NCI-H146 treated with DMSO at 0.1 percent for 48 hours (cell line): ENCODE data around the gene SRPRA.

Experiments used
- DNase-seq: peaks from one replicate; lab custom pipeline; 2025; ENCODE audit not compliant: unreplicated experiment; lab: John Stamatoyannopoulos, UW

SRPRA gene

DNA sequence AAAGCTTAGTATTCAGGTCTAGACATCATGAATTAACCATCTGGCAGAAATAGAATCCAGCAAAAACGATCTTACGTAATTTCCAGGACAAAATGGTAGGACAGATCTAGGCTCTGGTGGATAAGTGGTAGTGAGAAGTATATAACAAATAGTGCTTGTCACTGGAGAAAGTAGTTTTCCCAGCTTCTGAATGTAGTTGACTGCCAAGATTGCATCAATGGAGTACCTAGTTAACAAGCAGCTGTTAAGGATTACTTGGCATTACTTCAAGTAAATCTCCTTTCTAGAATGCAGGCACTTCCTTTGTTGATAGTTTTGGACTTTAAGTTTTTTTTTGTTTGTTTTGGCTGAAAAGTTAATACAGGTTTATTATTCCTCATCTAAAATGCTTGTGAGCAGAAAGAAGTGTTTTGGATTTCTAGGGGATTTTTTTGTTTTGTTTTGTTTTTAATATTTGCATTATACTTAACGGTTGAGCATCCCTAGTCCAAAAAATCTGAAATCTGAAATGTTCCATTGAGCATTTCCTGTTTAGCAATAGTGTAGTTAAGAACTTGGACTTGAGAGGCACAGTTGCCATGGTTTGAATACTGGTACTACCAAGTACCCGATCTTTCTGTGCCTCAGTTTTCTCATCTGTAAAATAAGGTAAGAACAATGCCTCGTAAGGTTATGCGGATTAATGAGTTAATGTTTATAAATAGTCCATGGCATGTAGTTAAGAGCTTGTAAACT lies 36.8 kb downstream of the SRPRA start:
- no peak for DNase-seq

DNA sequence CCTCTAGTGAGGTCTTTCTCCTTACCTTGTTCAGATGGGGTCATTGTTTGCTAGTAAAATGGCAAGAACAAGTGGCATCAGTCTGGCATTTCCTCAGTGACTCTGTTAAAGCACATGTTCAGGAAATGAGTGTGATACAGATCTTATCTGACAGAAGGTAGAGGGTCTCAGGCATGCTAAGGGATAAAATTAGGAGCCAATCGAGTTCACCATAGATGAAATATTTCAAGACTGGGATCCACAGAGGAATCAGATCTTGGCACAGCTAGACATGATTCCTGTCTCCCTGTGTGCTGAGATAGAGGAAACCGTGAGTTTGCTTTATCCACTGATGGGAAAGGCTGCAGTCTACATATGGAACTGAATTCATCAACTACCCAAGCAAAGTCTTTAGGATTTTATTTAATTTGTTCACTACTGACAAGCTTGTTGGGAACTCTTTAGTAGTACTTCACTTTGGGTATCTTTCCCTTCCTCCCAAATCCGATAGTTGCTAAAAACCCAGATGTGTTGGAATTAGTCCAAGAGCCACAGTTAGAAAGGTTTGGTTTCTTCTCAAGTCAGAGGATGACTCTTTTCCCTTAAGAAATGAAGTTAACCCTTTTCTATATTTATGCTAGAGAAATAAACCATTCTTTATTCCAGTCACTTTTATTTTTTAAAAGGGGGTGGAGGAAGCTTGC lies 38.7 kb downstream of the SRPRA start:
- DNase-seq, result no peak

DNA sequence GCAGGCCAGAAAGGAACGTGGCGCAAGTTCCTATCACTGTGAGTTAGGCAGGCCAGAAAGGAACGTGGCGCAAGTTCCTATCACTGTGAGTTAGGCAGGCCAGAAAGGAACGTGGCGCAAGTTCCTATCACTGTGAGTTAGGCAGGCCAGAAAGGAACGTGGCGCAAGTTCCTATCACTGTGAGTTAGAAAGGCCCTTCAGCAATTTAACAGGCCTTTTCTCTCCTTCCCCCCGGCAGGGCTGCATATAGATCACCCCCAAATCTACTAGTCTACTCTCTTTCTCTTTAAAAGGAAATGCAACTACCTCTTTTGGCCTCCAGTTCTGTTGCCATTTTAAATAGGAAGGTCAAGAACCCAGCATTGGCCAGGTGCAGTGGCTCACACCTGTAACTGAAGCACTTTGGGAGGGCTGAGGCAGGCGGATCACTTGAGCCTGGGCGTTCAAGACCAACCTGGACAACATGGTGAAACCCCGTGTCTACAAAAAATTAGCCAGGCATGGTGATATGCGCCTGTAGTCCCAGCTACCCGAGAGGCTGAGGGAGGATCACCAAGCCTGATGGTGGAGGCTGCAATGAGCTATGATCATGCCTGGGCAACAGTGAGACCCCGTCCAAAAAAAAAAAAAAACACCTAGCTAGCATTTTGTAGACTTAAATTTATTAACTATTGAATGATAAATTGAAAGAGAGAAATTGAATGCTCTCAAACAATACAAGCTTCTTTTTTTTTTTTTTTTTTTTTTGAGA lies 42.2 kb downstream of the SRPRA start:
- DNase-seq, result no peak

DNA sequence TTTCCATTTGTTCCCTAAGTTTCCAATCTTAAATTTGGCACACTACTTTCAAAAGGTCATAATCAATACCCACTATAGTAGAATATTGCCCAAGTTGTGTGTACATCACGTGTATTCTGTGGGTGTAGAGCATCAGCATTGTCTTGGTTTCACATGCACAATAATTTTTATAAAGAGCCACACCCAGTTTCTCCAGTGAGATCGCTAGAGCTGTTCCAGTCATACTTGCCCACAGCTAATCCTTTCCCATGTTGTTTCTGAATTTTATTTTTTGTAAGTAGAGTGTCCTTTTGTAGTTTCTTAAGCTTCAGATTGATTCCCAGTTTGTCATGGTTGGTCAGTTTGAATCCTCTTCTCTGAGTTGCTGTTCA lies 43.4 kb downstream of the SRPRA start:
- no peak for DNase-seq

DNA sequence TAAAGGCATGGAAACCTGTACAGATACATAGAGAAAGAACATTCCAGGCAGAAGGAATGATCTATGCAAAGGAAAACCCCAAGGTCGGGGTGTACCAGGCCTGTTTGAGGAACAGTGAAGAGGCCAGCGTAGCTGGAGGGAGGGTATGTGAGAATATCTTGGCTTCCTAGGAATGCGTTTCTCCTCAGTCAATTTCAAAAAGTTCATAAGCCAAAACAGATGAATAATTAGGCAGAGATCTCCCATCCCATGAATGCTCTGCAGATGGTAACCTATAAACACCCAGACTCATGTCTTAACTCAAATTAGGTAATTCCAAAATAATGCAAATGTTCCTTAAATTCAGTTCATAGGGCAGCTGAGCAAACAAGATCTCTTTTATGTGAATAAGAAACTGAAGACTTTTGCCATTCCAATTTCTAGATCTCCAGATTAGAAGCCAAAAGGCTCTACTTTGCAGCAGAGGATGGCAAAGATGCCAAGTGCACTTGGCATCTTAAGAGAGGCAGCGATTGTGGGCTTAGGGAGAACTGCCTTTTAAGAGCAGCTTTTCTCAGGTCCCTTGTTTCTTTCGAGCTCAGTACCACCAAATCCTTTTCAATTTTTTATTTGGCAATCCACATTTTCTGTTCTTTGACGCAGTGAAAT lies 43.9 kb downstream of the SRPRA start:
- DNase-seq, result no peak

DNA sequence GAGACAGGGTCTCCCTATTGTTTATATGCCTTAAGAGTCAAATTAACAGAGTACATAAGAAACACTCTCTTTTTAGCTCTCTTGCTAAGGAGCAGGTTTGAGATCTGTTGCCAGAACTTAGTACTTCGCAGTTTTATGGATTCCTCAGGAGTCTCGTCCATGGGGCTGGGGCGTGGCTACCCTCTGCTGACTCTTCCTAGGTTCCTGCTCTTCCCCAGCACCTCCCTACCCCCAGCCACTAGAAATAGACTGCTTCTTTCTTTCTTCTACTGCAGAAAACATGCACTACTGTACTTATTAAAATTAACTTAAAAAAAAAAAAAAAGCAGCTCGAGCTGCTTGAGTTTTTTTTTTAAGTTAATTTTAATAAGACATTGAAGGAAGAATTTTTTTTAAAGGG lies 49.1 kb downstream of the SRPRA start:
- no peak for DNase-seq

DNA sequence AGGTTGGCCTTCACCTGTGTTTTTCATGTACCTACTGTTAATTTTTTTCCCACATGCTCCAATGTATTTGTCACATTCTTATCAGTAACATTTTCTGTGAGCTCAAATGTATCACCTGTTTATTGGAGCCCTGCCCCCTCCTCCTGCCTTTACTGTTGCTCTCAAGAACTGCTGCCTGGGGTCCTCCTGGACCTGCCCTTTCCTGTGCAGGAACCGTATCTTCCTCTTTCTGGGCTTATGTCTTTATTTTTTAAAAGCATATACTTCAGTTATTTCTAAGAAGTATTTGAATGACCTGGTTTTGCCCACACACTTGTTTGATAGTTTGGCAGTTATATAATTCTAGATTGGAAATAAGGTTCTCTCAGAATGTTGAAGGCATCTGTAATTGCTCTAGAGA lies 51.2 kb downstream of the SRPRA start:
- DNase-seq, result no peak

DNA sequence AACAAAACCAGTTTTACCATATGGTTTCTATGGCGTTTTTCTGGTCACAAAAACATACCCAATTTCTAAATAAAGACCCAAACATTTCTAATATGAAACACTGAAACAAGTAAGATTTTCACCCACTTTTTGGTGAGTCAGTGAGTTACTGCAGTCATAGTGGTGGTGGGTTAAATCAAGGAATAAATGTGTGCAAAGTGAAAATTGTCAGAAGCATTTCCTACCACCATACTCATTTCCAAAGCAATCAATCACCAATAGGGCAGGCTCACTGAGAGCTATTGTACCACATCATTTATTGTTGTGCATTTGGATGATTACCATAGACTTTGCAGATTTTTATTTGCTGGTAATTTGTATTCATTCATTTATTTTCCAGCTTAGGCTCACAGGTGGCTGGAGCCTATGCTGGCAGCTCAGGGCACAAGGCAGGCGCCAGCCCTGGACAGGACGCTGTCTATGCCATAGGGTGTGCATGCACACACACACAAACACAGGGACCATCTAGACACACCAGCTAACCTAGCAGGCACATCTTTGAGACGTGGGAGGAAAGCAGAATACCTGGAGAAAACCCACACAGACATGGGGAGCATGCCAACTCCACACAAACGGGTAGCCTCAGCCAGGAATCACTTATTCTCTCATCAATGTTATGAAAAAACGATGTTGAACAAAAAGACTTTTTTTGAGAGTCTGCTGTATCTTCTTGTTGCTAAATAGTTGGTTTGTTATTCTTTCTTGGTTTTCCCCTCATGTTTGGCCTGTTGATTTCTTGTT lies 52.0 kb downstream of the SRPRA start:
- no peak for DNase-seq

DNA sequence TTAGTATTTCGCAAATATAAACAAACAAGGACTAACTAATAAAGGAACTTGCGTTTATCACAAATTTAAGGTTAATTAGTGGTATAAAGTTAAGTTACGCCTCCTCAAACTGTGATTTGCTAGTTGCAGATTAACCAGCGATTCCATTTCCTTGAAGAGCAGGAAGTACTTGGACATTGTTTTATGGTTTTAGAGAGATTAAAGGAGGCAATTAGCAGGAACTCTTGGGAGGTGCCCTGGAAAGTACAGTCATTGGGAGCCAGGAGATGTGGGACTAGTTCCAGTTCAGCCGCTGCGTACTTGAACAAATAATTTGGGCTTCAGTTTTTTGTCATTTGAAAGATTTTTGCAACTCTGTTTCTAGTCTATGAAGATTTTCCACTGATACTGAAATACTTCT lies 53.9 kb downstream of the SRPRA start:
- no peak for DNase-seq

DNA sequence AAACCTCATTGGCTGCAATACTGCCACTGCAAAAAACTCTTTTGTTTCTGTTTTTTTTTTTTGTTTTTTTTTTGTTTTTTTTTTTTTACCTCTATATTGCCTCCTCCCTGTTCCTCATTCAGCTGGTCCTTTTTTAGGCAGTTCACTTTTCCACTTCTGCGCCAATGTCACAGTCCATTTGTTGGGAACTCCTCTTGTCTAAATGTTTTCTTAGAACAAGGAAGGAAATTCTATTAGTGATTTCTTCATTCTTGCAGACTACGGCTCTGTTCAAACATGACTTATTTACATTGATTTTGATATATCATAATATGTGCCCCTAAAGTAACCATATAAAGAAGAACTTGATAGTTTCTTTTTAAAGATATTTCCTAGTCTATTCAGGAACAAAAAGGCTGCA lies 54.3 kb downstream of the SRPRA start:
- no peak for DNase-seq
